HG03097 (cell line): Measurements from ENCODE around the gene DTNB.
"Not testable (repeated sequence)": the region's sequence is repeated elsewhere in the genome, so short reads cannot be mapped to it uniquely, and the experiment has no call there.

Experiments used
- ATAC-seq: cut with Tn5 transposase; IDR thresholded peaks from one replicate; pipeline ENCODE4 v1.9.1; 2021; ENCODE audit not compliant: unreplicated experiment, low FRiP score

The DTNB gene

GRCh38 chr2:25431604-25432003 is 241.8 kb downstream of the DTNB start:
- no peak for ATAC-seq

- no peak for ATAC-seq
Measured at GRCh38 chr2:25430556-25430955, 242.8 kb downstream of the DTNB start.

- no peak for ATAC-seq
Measured at GRCh38 chr2:25426326-25426725, 247.1 kb downstream of the DTNB start.

- no peak for ATAC-seq
Measured at GRCh38 chr2:25424426-25425028, 248.8 kb downstream of the DTNB start.

- no peak for ATAC-seq
Measured at GRCh38 chr2:25421820-25422411, 251.5 kb downstream of the DTNB start.

GRCh38 chr2:25421289-25421688 is 252.1 kb downstream of the DTNB start:
- ATAC-seq: no peak

- no peak for ATAC-seq
Measured at GRCh38 chr2:25420820-25421237, 252.5 kb downstream of the DTNB start.

- peak; percentile 70 for ATAC-seq
Measured at GRCh38 chr2:25419678-25420242, 253.6 kb downstream of the DTNB start.

- peak; percentile 19 for ATAC-seq
Measured at GRCh38 chr2:25418944-25419677, 254.3 kb downstream of the DTNB start.

- no peak for ATAC-seq
Measured at GRCh38 chr2:25417715-25418369, 255.5 kb downstream of the DTNB start.

- no peak for ATAC-seq
Measured at GRCh38 chr2:25416674-25417073, 256.7 kb downstream of the DTNB start.

GRCh38 chr2:25414781-25415180 is 258.6 kb downstream of the DTNB start:
- ATAC-seq: no peak

GRCh38 chr2:25413409-25413808 is 260.0 kb downstream of the DTNB start:
- not testable (repeated sequence) for ATAC-seq

- no peak for ATAC-seq
Measured at GRCh38 chr2:25411753-25412152, 261.6 kb downstream of the DTNB start.

GRCh38 chr2:25411281-25411680 is 262.1 kb downstream of the DTNB start:
- ATAC-seq: no peak

GRCh38 chr2:25410370-25410769 is 263.0 kb downstream of the DTNB start:
- no peak for ATAC-seq

- ATAC-seq: no peak
Measured at GRCh38 chr2:25409468-25409867, 263.9 kb downstream of the DTNB start.

GRCh38 chr2:25409044-25409443 is 264.3 kb downstream of the DTNB start:
- ATAC-seq: no peak

GRCh38 chr2:25405611-25406295 is 267.6 kb downstream of the DTNB start:
- ATAC-seq: no peak

- peak; percentile 48 for ATAC-seq
Measured at GRCh38 chr2:25403120-25403760, 270.1 kb downstream of the DTNB start.
